Type B pancreatic cell (in vitro differentiated cells): ENCODE data around the gene PTP4A1. TPM values are rescaled to one million over a fixed set of nuclear protein-coding genes. Genes with fewer than 3 reads are reported as not detected.

Experiments used
- DNase-seq: peaks from one replicate; pipeline ENCODE4 v3.0.0; 2021; ENCODE audit warnings: mixed read lengths; ENCODE audit not compliant: unreplicated experiment; ENCODE audit errors: extremely low spot score
- H3K27ac Mint-ChIP-seq: 2 replicates; pipeline ENCODE4 v1.8.0; 2021; ENCODE audit warnings: mild to moderate bottlenecking, mixed read lengths
- H3K27me3 Mint-ChIP-seq: 2 replicates; pipeline ENCODE4 v1.8.0; 2021; ENCODE audit warnings: mixed read lengths
- H3K36me3 Mint-ChIP-seq: 2 replicates; pipeline ENCODE4 v1.8.0; 2021; ENCODE audit warnings: mixed read lengths
- H3K4me1 Mint-ChIP-seq: one replicate; pipeline ENCODE4 v1.8.0; 2021; ENCODE audit warnings: mixed read lengths; ENCODE audit not compliant: unreplicated experiment
- H3K4me3 Mint-ChIP-seq: 2 replicates; pipeline ENCODE4 v1.8.0; 2021; ENCODE audit warnings: mild to moderate bottlenecking, mixed read lengths
- H3K9me3 Mint-ChIP-seq: 2 replicates; pipeline ENCODE4 v1.8.0; 2021; ENCODE audit warnings: mixed read lengths
- total RNA-seq: library from RNA; stranded (reverse); gene quantifications from 2 replicates; pipeline ENCODE4 v1.2.1, GENCODE V29; 2021; ENCODE audit warnings: low replicate concordance
- TF ChIP-seq, protein P1 (sequence below): fragments of 200-600 bp; sonication (generic); conservative IDR thresholded peaks from 2 replicates; pipeline ENCODE4 v1.5.0; 2021; ENCODE audit warnings: antibody characterized with exemption, mild to moderate bottlenecking

PTP4A1 gene
- total RNA-seq, 1 donor from 2014 or later = 85.6 TPM

DNA sequence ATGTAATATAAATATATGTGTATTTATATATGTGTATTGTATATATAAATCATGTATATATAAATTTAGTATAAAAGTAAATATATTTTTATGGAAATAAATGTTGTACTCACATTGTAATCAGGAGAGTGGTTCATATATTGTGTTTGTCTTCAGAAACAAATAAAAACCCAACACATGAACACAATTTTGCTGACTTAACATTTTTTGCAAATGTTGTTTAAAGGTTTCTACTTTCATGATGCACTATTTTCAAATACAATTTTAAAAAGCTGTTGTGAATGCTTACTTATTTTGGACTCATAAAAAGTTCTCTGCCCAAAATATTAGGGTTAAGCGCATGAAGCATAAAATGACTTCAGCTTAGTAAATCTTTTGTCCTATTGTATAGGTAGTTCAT, 39.3 kb downstream of the PTP4A1 start:
- H3K9me3 Mint-ChIP-seq = no peaks in the 10 kb centered on the region
- TF ChIP-seq, protein P1, sequence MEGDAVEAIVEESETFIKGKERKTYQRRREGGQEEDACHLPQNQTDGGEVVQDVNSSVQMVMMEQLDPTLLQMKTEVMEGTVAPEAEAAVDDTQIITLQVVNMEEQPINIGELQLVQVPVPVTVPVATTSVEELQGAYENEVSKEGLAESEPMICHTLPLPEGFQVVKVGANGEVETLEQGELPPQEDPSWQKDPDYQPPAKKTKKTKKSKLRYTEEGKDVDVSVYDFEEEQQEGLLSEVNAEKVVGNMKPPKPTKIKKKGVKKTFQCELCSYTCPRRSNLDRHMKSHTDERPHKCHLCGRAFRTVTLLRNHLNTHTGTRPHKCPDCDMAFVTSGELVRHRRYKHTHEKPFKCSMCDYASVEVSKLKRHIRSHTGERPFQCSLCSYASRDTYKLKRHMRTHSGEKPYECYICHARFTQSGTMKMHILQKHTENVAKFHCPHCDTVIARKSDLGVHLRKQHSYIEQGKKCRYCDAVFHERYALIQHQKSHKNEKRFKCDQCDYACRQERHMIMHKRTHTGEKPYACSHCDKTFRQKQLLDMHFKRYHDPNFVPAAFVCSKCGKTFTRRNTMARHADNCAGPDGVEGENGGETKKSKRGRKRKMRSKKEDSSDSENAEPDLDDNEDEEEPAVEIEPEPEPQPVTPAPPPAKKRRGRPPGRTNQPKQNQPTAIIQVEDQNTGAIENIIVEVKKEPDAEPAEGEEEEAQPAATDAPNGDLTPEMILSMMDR = no peak
- no peaks in the 10 kb centered on the region for H3K27me3 Mint-ChIP-seq
- no peak overlapping the region for H3K4me3 Mint-ChIP-seq
- H3K36me3 Mint-ChIP-seq = no peaks in the 10 kb centered on the region
- no peaks in the 10 kb centered on the region for H3K4me1 Mint-ChIP-seq
- H3K27ac Mint-ChIP-seq = no peak overlapping the region
- DNase-seq = no peak

DNA sequence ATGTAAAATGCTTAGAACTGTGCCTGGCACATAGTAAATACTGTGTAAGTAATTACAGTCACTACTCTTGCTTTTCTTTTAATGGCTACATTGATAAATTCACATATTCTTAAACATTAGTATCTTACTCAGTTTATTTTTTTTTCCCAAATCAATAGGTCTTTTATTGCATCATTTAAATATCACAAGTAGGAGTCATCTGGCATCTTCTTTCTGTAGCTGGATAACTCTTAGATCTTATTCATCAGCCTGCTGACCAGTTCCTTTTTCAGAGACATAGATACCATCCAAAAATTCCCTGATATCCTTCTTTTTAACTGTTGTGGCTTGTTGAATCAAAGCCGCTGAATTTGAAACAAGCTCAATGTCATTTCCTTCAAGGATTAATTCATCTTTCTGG, 43.3 kb downstream of the PTP4A1 start:
- DNase-seq = no peak
- Mint-ChIP-seq H3K27ac (no peak overlapping the region), H3K4me3 (no peak overlapping the region), H3K36me3 (no peaks in the 10 kb centered on the region), H3K9me3 (no peaks in the 10 kb centered on the region), H3K27me3 (no peaks in the 10 kb centered on the region), H3K4me1 (no peaks in the 10 kb centered on the region)
- TF ChIP-seq, protein P1 = no peak

Other genes with a start within 250 kb of the PTP4A1 start
- 46.7 and 50.6 TPM in 2 replicates for gene PHF3, start 63.3 kb downstream of the PTP4A1 start, total RNA-seq